ENCODE data around the gene MC1R. TPM values are rescaled to one million over a fixed set of nuclear protein-coding genes. Genes with fewer than 3 reads are reported as not detected.
A peak's percentile ranks its signal among the peaks of the same experiment; 100 is the strongest.
"Not testable (repeated sequence)": the region's sequence is repeated elsewhere in the genome, so short reads cannot be mapped to it uniquely, and the experiment has no call there.

Gene MC1R
- 14.3 and 17.2 TPM in 2 replicates for total RNA-seq (2014; rRNA removed; shearing (Covaris generic))
- 17.8 and 19.9 TPM in 2 replicates for polyA plus RNA-seq (2015; cell fraction: cytosol; rRNA removed)
- 142 and 144 TPM in 2 replicates for polyA plus RNA-seq (2015; cell fraction: nucleus; rRNA removed)

GRCh38 chr16:89918453-89919347 lies at the start of gene MC1R:
Gene MC1R (plus strand): TSS chr16:89918862. CDS start chr16:89919259, 397 bp downstream.
- in situ Hi-C loops (cut with HindIII; ENCODE audit: low pct_unique_long_range_greater_than_20kb, low sequenced_read_pairs), result no loop called here
- peak; percentile 72 for DNase-seq (ENCODE audit: low read depth, low spot score)

- in situ Hi-C loops (cut with HindIII; ENCODE audit: low pct_unique_long_range_greater_than_20kb, low sequenced_read_pairs), result no loop called here
- no peak for DNase-seq (ENCODE audit: low read depth, low spot score)
Measured at GRCh38 chr16:89869911-89870310, 48.8 kb upstream of the MC1R start.

GRCh38 chr16:89870440-89870839 lies 48.2 kb upstream of the MC1R start:
- no peak for DNase-seq (ENCODE audit: low read depth, low spot score)
- in situ Hi-C loops (cut with HindIII; ENCODE audit: low pct_unique_long_range_greater_than_20kb, low sequenced_read_pairs), result no loop called here

GRCh38 chr16:89871895-89872294 lies 46.8 kb upstream of the MC1R start:
- no peak for DNase-seq (ENCODE audit: low read depth, low spot score)
- in situ Hi-C loops (cut with HindIII; ENCODE audit: low pct_unique_long_range_greater_than_20kb, low sequenced_read_pairs), result no loop called here

- in situ Hi-C loops (cut with HindIII; ENCODE audit: low pct_unique_long_range_greater_than_20kb, low sequenced_read_pairs), result no loop called here
- peak; percentile 80 for DNase-seq (ENCODE audit: low read depth, low spot score)
Measured at GRCh38 chr16:89873109-89873971, 45.3 kb upstream of the MC1R start, which contains the start of gene TCF25. Gene TCF25 (plus strand): TSS chr16:89873592. CDS start chr16:89873668, 76 bp downstream.

- DNase-seq (ENCODE audit: low read depth, low spot score), result peak; percentile 92
- in situ Hi-C loops (cut with HindIII; ENCODE audit: low pct_unique_long_range_greater_than_20kb, low sequenced_read_pairs), result no loop called here
Measured at GRCh38 chr16:89873972-89874689, 44.5 kb upstream of the MC1R start.

- DNase-seq (ENCODE audit: low read depth, low spot score); in situ Hi-C loops (cut with HindIII; ENCODE audit: low pct_unique_long_range_greater_than_20kb, low sequenced_read_pairs): not testable (repeated sequence)
Measured at GRCh38 chr16:89879123-89879522, 39.5 kb upstream of the MC1R start.

- DNase-seq (ENCODE audit: low read depth, low spot score), result no peak
- in situ Hi-C loops (cut with HindIII; ENCODE audit: low pct_unique_long_range_greater_than_20kb, low sequenced_read_pairs), result no loop called here
Measured at GRCh38 chr16:89880477-89881367, 37.9 kb upstream of the MC1R start.

GRCh38 chr16:89881368-89881730 lies 37.3 kb upstream of the MC1R start:
- no peak for DNase-seq (ENCODE audit: low read depth, low spot score)
- in situ Hi-C loops (cut with HindIII; ENCODE audit: low pct_unique_long_range_greater_than_20kb, low sequenced_read_pairs), result no loop called here

- no peak for DNase-seq (ENCODE audit: low read depth, low spot score)
- in situ Hi-C loops (cut with HindIII; ENCODE audit: low pct_unique_long_range_greater_than_20kb, low sequenced_read_pairs), result no loop called here
Measured at GRCh38 chr16:89883346-89884040, 35.2 kb upstream of the MC1R start.

- in situ Hi-C loops (cut with HindIII; ENCODE audit: low pct_unique_long_range_greater_than_20kb, low sequenced_read_pairs), result no loop called here
- no peak for DNase-seq (ENCODE audit: low read depth, low spot score)
Measured at GRCh38 chr16:89884041-89884421, 34.6 kb upstream of the MC1R start.

GRCh38 chr16:89887243-89887642 lies 31.4 kb upstream of the MC1R start:
- DNase-seq (ENCODE audit: low read depth, low spot score), result no peak
- in situ Hi-C loops (cut with HindIII; ENCODE audit: low pct_unique_long_range_greater_than_20kb, low sequenced_read_pairs), result no loop called here

- DNase-seq (ENCODE audit: low read depth, low spot score), result no peak
- in situ Hi-C loops (cut with HindIII; ENCODE audit: low pct_unique_long_range_greater_than_20kb, low sequenced_read_pairs), result no loop called here
Measured at GRCh38 chr16:89890200-89890599, 28.5 kb upstream of the MC1R start.

GRCh38 chr16:89890886-89891657 lies 27.6 kb upstream of the MC1R start:
- in situ Hi-C loops (cut with HindIII; ENCODE audit: low pct_unique_long_range_greater_than_20kb, low sequenced_read_pairs), result no loop called here
- peak; percentile 92 for DNase-seq (ENCODE audit: low read depth, low spot score)

- DNase-seq (ENCODE audit: low read depth, low spot score), result no peak
- in situ Hi-C loops (cut with HindIII; ENCODE audit: low pct_unique_long_range_greater_than_20kb, low sequenced_read_pairs), result no loop called here
Measured at GRCh38 chr16:89892055-89892630, 26.5 kb upstream of the MC1R start.

All from SK-MEL-5 (cell line).